Prostate gland (tissue), 2 donors: Measurements from ENCODE around the gene CYYR1. TPM values are rescaled to one million over a fixed set of nuclear protein-coding genes. Genes with fewer than 3 reads are reported as not detected.
"Not testable (repeated sequence)": the region's sequence is repeated elsewhere in the genome, so short reads cannot be mapped to it uniquely, and the experiment has no call there.

Experiments
- DNase-seq: peaks from one replicate; pipeline ENCODE4 v3.0.0-alpha.2; 2019; ENCODE audit warnings: low spot score
- H3K27ac ChIP-seq, 2 donors: fragments of 200-600 bp; sonication (generic); 2 replicates each; pipeline ENCODE4 v1.5.1; 2017 to 2019
- H3K27me3 ChIP-seq: fragments of 200-600 bp; sonication (generic); replicated peaks from 2 replicates; pipeline ENCODE4 v1.5.1; 2019; ENCODE audit not compliant: insufficient read depth
- H3K36me3 ChIP-seq, 2 donors: fragments of 200-600 bp; sonication (generic); 1 replicate in 1 of 2; 2 replicates in 1 of 2; pipeline versions ENCODE4 v1.5.1 to v1.8.1; 2017 to 2019
- H3K4me1 ChIP-seq: fragments of 200-600 bp; sonication (generic); replicated peaks from 2 replicates; pipeline ENCODE4 v1.5.1; 2019
- H3K4me3 ChIP-seq, 2 donors: fragments of 200-600 bp; sonication (generic); 2 replicates each; pipeline ENCODE4 v1.5.1; 2017 to 2019
- H3K9me3 ChIP-seq: fragments of 200-600 bp; sonication (generic); 2 replicates; pipeline ENCODE4 v1.5.1; 2017
- CTCF ChIP-seq, 4 experiments: fragments of 200-600 bp in 2 of 4; fragments of 450-650 bp in 2 of 4; sonication (generic) in 2 of 4; IDR thresholded peaks; 1 replicate in 3 of 4; 2 replicates in 1 of 4; pipeline ENCODE4 v1.5.1; 2016 to 2019; ENCODE audit warnings: antibody characterized with exemption in 4 of 4, mild to moderate bottlenecking in 2 of 4, moderate library complexity in 2 of 4
- POLR2A ChIP-seq: fragments of 450-650 bp; IDR thresholded peaks from one replicate; pipeline ENCODE4 v1.6.1; 2016; ENCODE audit warnings: antibody characterized with exemption, mild to moderate bottlenecking
- POLR2AphosphoS5 ChIP-seq: sonication (generic); formaldehyde crosslinking; IDR thresholded peaks from one replicate; pipeline ENCODE4 v1.6.1; 2017; ENCODE audit warnings: antibody characterized with exemption
- WGBS: methylation state at CpG from one replicate; pipeline ENCODE4 v1.1.5; 2018; 5-methylcytosine and 5-hydroxymethylcytosine counted together
- intact Hi-C: fragments of 100-400 bp; cut with DNase I; formaldehyde crosslinking; loops from one replicate; pipeline ENCODE4 v1.14.2; 2022
- total RNA-seq, 2 donors: library from RNA; depleted of rRNA; stranded (reverse); fragments of >200 nt; gene quantifications; one replicate each; pipeline ENCODE4 v1.1.0, GENCODE V29; 2016

CYYR1 gene
- total RNA-seq, 2 donors from 2014 or later, result 9.7 to 13.3 TPM

DNA sequence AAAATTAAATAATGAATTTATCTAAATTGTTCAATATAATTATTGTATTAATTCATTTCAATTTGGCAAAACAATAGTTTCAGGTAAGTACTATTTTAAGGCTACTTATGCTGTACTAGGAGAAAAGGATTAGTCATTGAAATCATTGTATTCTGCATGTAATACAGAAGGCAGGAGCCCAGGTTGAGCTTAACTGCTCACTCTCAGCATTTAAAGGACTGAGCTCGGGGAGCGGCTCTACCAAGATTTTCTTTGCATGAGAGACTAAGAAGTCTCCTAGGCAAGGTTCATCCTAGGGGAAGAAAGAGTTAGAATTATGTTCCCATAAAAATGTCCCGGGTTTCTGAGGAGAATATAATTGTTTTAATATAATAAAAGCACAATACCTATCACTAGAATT is 112.5 kb downstream of the CYYR1 start:
- intact Hi-C loops, result no loop called here
- no peak overlapping the region for H3K4me3 ChIP-seq
- H3K27me3 ChIP-seq, result no peaks in the 10 kb centered on the region
- no peak for DNase-seq
- H3K4me1 ChIP-seq, result no peaks in the 10 kb centered on the region
- no peak overlapping the region for H3K27ac ChIP-seq
- H3K36me3 ChIP-seq, result no peaks in the 10 kb centered on the region
- 78% methylated on average over 3 of the region's 3 CpGs for WGBS
- H3K9me3 ChIP-seq, result no peaks in the 10 kb centered on the region
- TF ChIP-seq POLR2AphosphoS5 (no peak), POLR2A (no peak), CTCF (IDR thresholded peaks at IDR 0.05) (no peak)

GRCh38 chr21:26458854-26459253 is 114.2 kb downstream of the CYYR1 start:
- 89% methylated on average over 3 of the region's 3 CpGs for whole genome bisulfite sequencing
- H3K27ac ChIP-seq, intact Hi-C loops, H3K27me3 ChIP-seq, H3K4me3 ChIP-seq, H3K9me3 ChIP-seq, H3K36me3 ChIP-seq, DNase-seq, H3K4me1 ChIP-seq: not testable (repeated sequence)

- Histone ChIP-seq H3K4me3 (no peak overlapping the region), H3K36me3 (no peaks in the 10 kb centered on the region), H3K9me3 (no peaks in the 10 kb centered on the region), H3K27ac (no peak overlapping the region), H3K27me3 (no peaks in the 10 kb centered on the region), H3K4me1 (no peaks in the 10 kb centered on the region)
- no peak for TF ChIP-seq CTCF (IDR thresholded peaks at IDR 0.05)
- TF ChIP-seq POLR2A, result no peak
- no peak for TF ChIP-seq POLR2AphosphoS5
- intact Hi-C loops, result no loop called here
- 95% methylated on average over 3 of the region's 3 CpGs for WGBS
- no peak for DNase-seq
These were observed 115.3 kb downstream of the CYYR1 start for GRCh38 chr21:26457817-26458216.

GRCh38 chr21:26453267-26453666 is 119.8 kb downstream of the CYYR1 start:
- Histone ChIP-seq H3K27ac (no peak overlapping the region), H3K27me3 (no peaks in the 10 kb centered on the region), H3K4me3 (no peak overlapping the region), H3K4me1 (no peaks in the 10 kb centered on the region), H3K9me3 (no peaks in the 10 kb centered on the region), H3K36me3 (no peaks in the 10 kb centered on the region)
- DNase-seq, result no peak
- 76% methylated on average over 5 of the region's 5 CpGs for WGBS
- no peak for TF ChIP-seq POLR2A
- no peak for TF ChIP-seq POLR2AphosphoS5
- TF ChIP-seq CTCF (IDR thresholded peaks at IDR 0.05), result no peak
- intact Hi-C loops, result no loop called here

- no peaks in the 10 kb centered on the region for H3K36me3 ChIP-seq
- H3K9me3 ChIP-seq, result no peaks in the 10 kb centered on the region
- H3K27me3 ChIP-seq, result no peaks in the 10 kb centered on the region
- H3K4me3 ChIP-seq, result no peak overlapping the region
- 92% methylated on average over 2 of the region's 2 CpGs for WGBS
- no peak for DNase-seq
- H3K27ac ChIP-seq, result no peak overlapping the region
- no peak for TF ChIP-seq POLR2A
- no peak for TF ChIP-seq CTCF (IDR thresholded peaks at IDR 0.05)
- TF ChIP-seq POLR2AphosphoS5, result no peak
- H3K4me1 ChIP-seq, result no peaks in the 10 kb centered on the region
- intact Hi-C loops, result no loop called here
These were observed 121.9 kb downstream of the CYYR1 start for GRCh38 chr21:26451081-26451740.
